Loucy (cell line): ENCODE results near the gene RAB3D.

ENCODE experiments used
- EZH2phosphoT487 ChIP-seq: fragments of 200-600 bp; IDR thresholded peaks from 2 replicates; pipeline ENCODE4 v1.6.1; 2018; ENCODE audit warnings: antibody characterized with exemption, mild to moderate bottlenecking, moderate library complexity, borderline replicate concordance
- TF ChIP-seq, protein P1 (sequence below): fragments of 200-600 bp; sonication (generic); conservative IDR thresholded peaks from 2 replicates; pipeline ENCODE4 v1.5.1; 2014; ENCODE audit warnings: mild to moderate bottlenecking, antibody characterized with exemption, low read length

- TF ChIP-seq, protein P1, sequence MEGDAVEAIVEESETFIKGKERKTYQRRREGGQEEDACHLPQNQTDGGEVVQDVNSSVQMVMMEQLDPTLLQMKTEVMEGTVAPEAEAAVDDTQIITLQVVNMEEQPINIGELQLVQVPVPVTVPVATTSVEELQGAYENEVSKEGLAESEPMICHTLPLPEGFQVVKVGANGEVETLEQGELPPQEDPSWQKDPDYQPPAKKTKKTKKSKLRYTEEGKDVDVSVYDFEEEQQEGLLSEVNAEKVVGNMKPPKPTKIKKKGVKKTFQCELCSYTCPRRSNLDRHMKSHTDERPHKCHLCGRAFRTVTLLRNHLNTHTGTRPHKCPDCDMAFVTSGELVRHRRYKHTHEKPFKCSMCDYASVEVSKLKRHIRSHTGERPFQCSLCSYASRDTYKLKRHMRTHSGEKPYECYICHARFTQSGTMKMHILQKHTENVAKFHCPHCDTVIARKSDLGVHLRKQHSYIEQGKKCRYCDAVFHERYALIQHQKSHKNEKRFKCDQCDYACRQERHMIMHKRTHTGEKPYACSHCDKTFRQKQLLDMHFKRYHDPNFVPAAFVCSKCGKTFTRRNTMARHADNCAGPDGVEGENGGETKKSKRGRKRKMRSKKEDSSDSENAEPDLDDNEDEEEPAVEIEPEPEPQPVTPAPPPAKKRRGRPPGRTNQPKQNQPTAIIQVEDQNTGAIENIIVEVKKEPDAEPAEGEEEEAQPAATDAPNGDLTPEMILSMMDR = no peak
- TF ChIP-seq EZH2phosphoT487 = no peak
These were observed 33.9 kb upstream of the RAB3D start for GRCh38 chr19:11373166-11373884.
